Mesothelial cell of epicardium (in vitro differentiated cells): Measurements from ENCODE around the gene FREM2. TPM values are rescaled to one million over a fixed set of nuclear protein-coding genes. Genes with fewer than 3 reads are reported as not detected.

Source experiments
- DNase-seq, 2 experiments: peaks; one replicate each; pipeline ENCODE4 v3.0.0; 2021; ENCODE audit warnings: low spot score in 2 of 2; ENCODE audit not compliant: unreplicated experiment in 2 of 2
- H3K27ac Mint-ChIP-seq: 2 replicates; pipeline ENCODE4 v1.8.0; 2021; ENCODE audit warnings: mixed read lengths
- H3K27me3 Mint-ChIP-seq: 2 replicates; pipeline ENCODE4 v1.8.0; 2021; ENCODE audit warnings: low read depth, mixed read lengths
- H3K36me3 Mint-ChIP-seq: 2 replicates; pipeline ENCODE4 v1.8.0; 2021; ENCODE audit warnings: mixed read lengths
- H3K4me1 Mint-ChIP-seq: 2 replicates; pipeline ENCODE4 v1.8.0; 2021; ENCODE audit warnings: mixed read lengths
- H3K4me3 Mint-ChIP-seq: 2 replicates; pipeline ENCODE4 v1.8.0; 2021; ENCODE audit warnings: mild to moderate bottlenecking, moderate library complexity, mixed read lengths
- H3K9me3 Mint-ChIP-seq: 2 replicates; pipeline ENCODE4 v1.8.0; 2021; ENCODE audit warnings: mixed read lengths
- total RNA-seq: library from RNA; stranded (reverse); gene quantifications from 3 replicates; pipeline ENCODE4 v1.2.1, GENCODE V29; 2021
- TF ChIP-seq, protein P1 (sequence below): fragments of 200-600 bp; sonication (generic); IDR thresholded peaks from one replicate; pipeline ENCODE4 v1.5.0; 2021; ENCODE audit warnings: antibody characterized with exemption; ENCODE audit not compliant: unreplicated experiment

The FREM2 gene
- total RNA-seq, 1 donor from 2014 or later = 83.5 TPM

DNA sequence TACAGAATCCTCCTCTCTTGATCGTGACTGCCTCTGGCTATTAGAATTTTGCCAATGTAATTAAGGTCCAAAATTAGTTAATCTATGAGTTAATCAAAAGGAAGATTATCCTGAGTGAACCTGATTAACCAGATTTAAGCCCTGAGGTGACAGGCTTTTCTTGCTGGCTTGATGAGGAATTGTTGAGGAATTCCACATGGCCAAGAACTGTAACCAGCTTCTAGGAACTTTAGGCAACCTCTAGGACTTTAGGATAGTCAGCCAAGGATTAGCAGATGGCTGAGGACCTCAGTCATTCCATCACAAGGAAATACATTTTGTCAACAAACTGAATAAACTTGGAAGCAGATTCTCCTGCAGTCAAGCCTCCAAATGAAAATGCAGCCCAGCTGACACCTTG is 219.0 kb downstream of the FREM2 start:
- no peak for DNase-seq
- no peaks in the 10 kb centered on the region for H3K36me3 Mint-ChIP-seq
- H3K9me3 Mint-ChIP-seq = no peaks in the 10 kb centered on the region
- H3K27ac Mint-ChIP-seq = no peak overlapping the region
- no peak overlapping the region for H3K4me3 Mint-ChIP-seq
- peaks cover 22% of the 10 kb centered on the region for H3K4me1 Mint-ChIP-seq
- no peaks in the 10 kb centered on the region for H3K27me3 Mint-ChIP-seq
- TF ChIP-seq, protein P1, sequence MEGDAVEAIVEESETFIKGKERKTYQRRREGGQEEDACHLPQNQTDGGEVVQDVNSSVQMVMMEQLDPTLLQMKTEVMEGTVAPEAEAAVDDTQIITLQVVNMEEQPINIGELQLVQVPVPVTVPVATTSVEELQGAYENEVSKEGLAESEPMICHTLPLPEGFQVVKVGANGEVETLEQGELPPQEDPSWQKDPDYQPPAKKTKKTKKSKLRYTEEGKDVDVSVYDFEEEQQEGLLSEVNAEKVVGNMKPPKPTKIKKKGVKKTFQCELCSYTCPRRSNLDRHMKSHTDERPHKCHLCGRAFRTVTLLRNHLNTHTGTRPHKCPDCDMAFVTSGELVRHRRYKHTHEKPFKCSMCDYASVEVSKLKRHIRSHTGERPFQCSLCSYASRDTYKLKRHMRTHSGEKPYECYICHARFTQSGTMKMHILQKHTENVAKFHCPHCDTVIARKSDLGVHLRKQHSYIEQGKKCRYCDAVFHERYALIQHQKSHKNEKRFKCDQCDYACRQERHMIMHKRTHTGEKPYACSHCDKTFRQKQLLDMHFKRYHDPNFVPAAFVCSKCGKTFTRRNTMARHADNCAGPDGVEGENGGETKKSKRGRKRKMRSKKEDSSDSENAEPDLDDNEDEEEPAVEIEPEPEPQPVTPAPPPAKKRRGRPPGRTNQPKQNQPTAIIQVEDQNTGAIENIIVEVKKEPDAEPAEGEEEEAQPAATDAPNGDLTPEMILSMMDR = no peak

DNA sequence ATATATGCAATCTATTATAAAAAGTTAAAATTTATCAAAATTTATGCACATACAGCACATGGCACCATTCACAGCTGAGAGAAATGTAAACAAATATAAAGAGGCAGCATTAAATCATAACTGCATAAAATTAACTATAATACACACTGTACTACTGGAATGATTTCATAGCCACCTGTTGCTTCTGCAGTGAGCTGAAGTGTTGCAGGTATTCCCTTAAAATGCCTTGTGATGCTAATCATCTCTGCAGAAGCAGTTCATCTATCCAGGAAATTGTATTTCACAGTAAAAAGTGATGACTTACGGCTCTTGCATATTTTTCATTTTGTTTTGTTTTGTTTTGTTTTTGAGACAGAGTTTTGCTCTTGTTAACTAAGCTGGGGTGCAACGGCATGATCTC is 221.7 kb downstream of the FREM2 start:
- no peak for DNase-seq
- H3K9me3 Mint-ChIP-seq = no peaks in the 10 kb centered on the region
- no peak overlapping the region for H3K27ac Mint-ChIP-seq
- TF ChIP-seq, protein P1 = no peak
- no peaks in the 10 kb centered on the region for H3K36me3 Mint-ChIP-seq
- H3K27me3 Mint-ChIP-seq = no peaks in the 10 kb centered on the region
- H3K4me3 Mint-ChIP-seq = no peak overlapping the region
- peaks cover 16% of the 10 kb centered on the region for H3K4me1 Mint-ChIP-seq

DNA sequence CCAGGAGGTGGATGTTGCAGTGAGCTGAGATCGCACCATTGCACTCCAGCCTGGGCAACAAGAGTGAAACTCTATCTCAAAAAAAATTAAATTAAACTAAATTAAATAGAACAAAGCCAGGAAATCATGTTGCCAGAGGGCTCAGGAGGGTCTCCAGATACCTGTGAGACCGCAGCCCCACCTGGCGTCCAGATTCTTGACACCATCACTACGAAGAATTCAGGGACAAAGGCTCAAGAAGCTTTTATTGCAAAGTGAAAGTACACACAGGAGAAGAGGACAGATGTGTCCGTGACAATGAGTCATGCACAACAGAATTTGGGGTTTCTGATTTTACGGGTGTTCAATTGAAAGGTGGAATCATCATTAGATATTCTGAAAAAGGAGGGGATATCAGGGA is 227.2 kb downstream of the FREM2 start:
- Mint-ChIP-seq H3K36me3 (no peaks in the 10 kb centered on the region), H3K9me3 (no peaks in the 10 kb centered on the region), H3K27ac (no peak overlapping the region), H3K4me3 (no peak overlapping the region), H3K4me1 (peaks cover 7% of the 10 kb centered on the region), H3K27me3 (no peaks in the 10 kb centered on the region)
- no peak for DNase-seq
- TF ChIP-seq, protein P1 = no peak

DNA sequence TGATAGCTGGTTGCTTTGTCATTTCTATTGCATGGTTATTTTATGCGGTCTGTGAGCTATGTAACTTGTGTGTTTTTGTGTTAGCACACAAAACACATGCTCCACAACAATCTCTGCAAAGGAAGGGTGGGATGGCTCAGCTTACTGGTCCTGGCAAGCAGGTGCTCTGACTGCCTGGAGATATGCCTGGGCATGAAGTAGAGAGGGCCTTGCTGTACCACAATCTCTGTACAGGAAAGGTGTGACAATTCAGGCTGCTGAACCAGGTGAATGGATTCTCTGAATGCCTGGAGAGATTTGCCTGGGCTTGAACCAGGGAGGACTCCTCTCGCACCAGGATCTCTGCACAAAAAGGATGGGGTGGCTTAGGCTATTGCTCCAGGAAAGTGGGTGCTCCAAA is 234.2 kb downstream of the FREM2 start:
- DNase-seq = no peak
- Mint-ChIP-seq H3K36me3 (no peaks in the 10 kb centered on the region), H3K9me3 (peaks cover 18% of the 10 kb centered on the region), H3K27ac (no peak overlapping the region), H3K27me3 (no peaks in the 10 kb centered on the region), H3K4me1 (no peaks in the 10 kb centered on the region), H3K4me3 (no peak overlapping the region)
- TF ChIP-seq, protein P1 = no peak

DNA sequence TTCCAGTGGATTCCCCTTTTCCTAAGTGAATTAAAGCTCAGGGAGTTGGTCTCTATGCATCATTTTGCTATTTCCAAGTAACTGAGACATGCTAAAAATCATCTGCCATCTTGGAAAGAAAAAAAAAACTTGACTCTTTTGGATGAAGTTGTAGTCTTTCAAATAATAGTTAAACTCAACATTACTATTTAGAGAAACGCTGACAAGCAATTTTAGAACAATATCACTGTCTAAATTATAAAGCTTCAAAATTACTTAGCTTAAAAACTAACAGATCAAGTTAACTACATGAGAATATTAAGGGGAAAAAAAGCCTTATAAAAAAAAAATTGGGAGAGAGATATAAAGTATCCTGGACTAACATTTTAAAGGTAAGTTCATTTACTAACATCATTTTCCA is 235.3 kb downstream of the FREM2 start:
- TF ChIP-seq, protein P1 = no peak
- H3K9me3 Mint-ChIP-seq = peaks cover 18% of the 10 kb centered on the region
- H3K4me3 Mint-ChIP-seq = no peak overlapping the region
- no peak for DNase-seq
- H3K27ac Mint-ChIP-seq = no peak overlapping the region
- no peaks in the 10 kb centered on the region for H3K27me3 Mint-ChIP-seq
- no peaks in the 10 kb centered on the region for H3K36me3 Mint-ChIP-seq
- H3K4me1 Mint-ChIP-seq = no peaks in the 10 kb centered on the region

DNA sequence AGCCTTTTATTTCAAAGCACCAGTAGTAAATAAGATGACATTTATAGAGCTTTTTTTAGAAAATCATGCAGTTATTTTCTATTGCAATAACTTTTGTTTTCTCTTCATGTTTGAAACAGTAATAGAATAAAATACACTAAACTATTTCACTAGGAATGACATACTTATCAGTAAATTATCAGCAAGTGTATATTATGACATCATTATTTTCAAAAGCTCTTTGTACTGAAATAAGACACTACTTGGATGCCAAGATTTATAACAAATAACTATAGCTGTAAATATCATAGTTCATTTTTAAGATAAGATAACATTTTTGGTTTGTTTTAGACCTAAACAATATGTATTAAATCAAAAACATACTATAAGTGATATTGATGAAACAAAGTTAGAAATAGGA is 246.9 kb downstream of the FREM2 start:
- H3K9me3 Mint-ChIP-seq = no peaks in the 10 kb centered on the region
- H3K4me3 Mint-ChIP-seq = no peak overlapping the region
- H3K4me1 Mint-ChIP-seq = peaks cover 13% of the 10 kb centered on the region
- no peaks in the 10 kb centered on the region for H3K27me3 Mint-ChIP-seq
- no peaks in the 10 kb centered on the region for H3K36me3 Mint-ChIP-seq
- TF ChIP-seq, protein P1 = no peak
- H3K27ac Mint-ChIP-seq = no peak overlapping the region
- DNase-seq = no peak
